B cell (primary cell): Measurements from ENCODE around the gene SHB. TPM values are rescaled to one million over a fixed set of nuclear protein-coding genes. Genes with fewer than 3 reads are reported as not detected.

Experiments
- ATAC-seq: fragments of 200-7000 bp; cut with Tn5 transposase; one replicate; pipeline ENCODE4 v1.10.0; 2021; ENCODE audit warnings: low read depth, mild to moderate bottlenecking, moderate number of reproducible peaks, moderate library complexity
- CTCF ChIA-PET: fragments of 350-600 bp; sonication (Branson Sonifier 250); formaldehyde crosslinking; loops from one replicate; lab custom pipeline; 2021; ENCODE audit warnings: antibody characterized with exemption, inconsistent platforms; lab: Charles Lee
- POLR2A ChIA-PET: fragments of 350-600 bp; sonication (Branson Sonifier 250); formaldehyde crosslinking; loops from one replicate; lab custom pipeline; 2021; ENCODE audit warnings: antibody characterized with exemption; lab: Charles Lee
- DNase-seq: peaks from one replicate; pipeline ENCODE4 v3.0.0; 2013
- H2AFZ ChIP-seq: 2 replicates; pipeline ENCODE4 v1.6.1; 2012; ENCODE audit warnings: mild to moderate bottlenecking, low read depth, low read length; ENCODE audit not compliant: insufficient read depth, poor library complexity, severe bottlenecking
- H3K27ac ChIP-seq, 2 donors: 1 replicate in 1 of 2; 2 replicates in 1 of 2; pipeline ENCODE4 v1.5.1; 2012 to 2013; ENCODE audit warnings: low read length in 2 of 2, mild to moderate bottlenecking in 2 of 2, moderate library complexity in 1 of 2
- H3K27me3 ChIP-seq, 4 experiments: fragments of 200-600 bp in 1 of 4; sonication (generic) in 1 of 4; replicated peaks in 1 of 4; 1 replicate in 2 of 4; 2 replicates in 2 of 4; pipeline versions ENCODE4 v1.6.1 to v1.7.0; 2013 to 2016; ENCODE audit warnings: low read length in 3 of 4, mild to moderate bottlenecking in 2 of 4, mixed read lengths in 1 of 4, moderate library complexity in 1 of 4; ENCODE audit not compliant: insufficient read depth in 4 of 4, control insufficient read depth in 3 of 4; ENCODE audit errors: control extremely low read depth in 1 of 4
- H3K36me3 ChIP-seq, 2 experiments: replicated peaks in 1 of 2; 1 replicate in 1 of 2; 2 replicates in 1 of 2; pipeline versions ENCODE4 v1.6.1 to v1.7.1; 2013; ENCODE audit warnings: low read length in 1 of 2; ENCODE audit not compliant: insufficient read depth in 2 of 2, control insufficient read depth in 1 of 2; ENCODE audit errors: control extremely low read depth in 1 of 2, extremely low read depth in 1 of 2
- H3K4me1 ChIP-seq, 2 donors: fragments of 200-600 bp in 1 of 2; sonication (generic) in 1 of 2; 1 replicate in 1 of 2; 2 replicates in 1 of 2; pipeline versions ENCODE4 v1.5.1 to v1.6.1; 2013 to 2017; ENCODE audit warnings: low read length in 2 of 2; ENCODE audit not compliant: control insufficient read depth in 2 of 2, insufficient read depth in 2 of 2
- H3K4me2 ChIP-seq: replicated peaks from 2 replicates; pipeline ENCODE3; 2012; ENCODE audit warnings: mild to moderate bottlenecking, low read depth, low read length; ENCODE audit not compliant: poor library complexity, severe bottlenecking
- H3K4me3 ChIP-seq, 5 experiments: fragments of 200-600 bp in 1 of 5; sonication (generic) in 1 of 5; 1 replicate in 3 of 5; 2 replicates in 2 of 5; pipeline versions ENCODE4 v1.5.1 to v1.7.0; 2011 to 2016; ENCODE audit warnings: low read length in 4 of 5, mild to moderate bottlenecking in 4 of 5, low read depth in 2 of 5, control low read depth in 1 of 5, moderate library complexity in 1 of 5; ENCODE audit not compliant: insufficient read depth in 1 of 5; ENCODE audit errors: control extremely low read depth in 1 of 5, extremely low read depth in 1 of 5
- H3K79me2 ChIP-seq: fragments of 200-600 bp; sonication (generic); one replicate; pipeline ENCODE4 v1.6.0; 2016; ENCODE audit warnings: low read length; ENCODE audit not compliant: control insufficient read depth, insufficient read depth
- H3K9ac ChIP-seq: fragments of 200-600 bp; sonication (generic); 2 replicates; pipeline ENCODE4 v1.6.1; 2017; ENCODE audit warnings: mild to moderate bottlenecking, low read length, moderate library complexity
- H3K9me3 ChIP-seq, 3 donors: one replicate each; pipeline versions ENCODE4 v1.6.1 to v1.7.1; 2013; ENCODE audit warnings: low read length in 2 of 3; ENCODE audit not compliant: control insufficient read depth in 2 of 3, insufficient read depth in 1 of 3; ENCODE audit errors: control extremely low read depth in 1 of 3
- H4K20me1 ChIP-seq: 2 replicates; pipeline ENCODE4 v1.6.0; 2012; ENCODE audit warnings: mild to moderate bottlenecking, low read length; ENCODE audit not compliant: insufficient read depth, control insufficient read depth, poor library complexity, severe bottlenecking
- H3K27ac Mint-ChIP-seq: one replicate; pipeline ENCODE4 v1.8.0; 2021; ENCODE audit warnings: mixed read lengths
- H3K27me3 Mint-ChIP-seq: one replicate; pipeline ENCODE4 v1.8.0; 2021; ENCODE audit warnings: mixed read lengths
- H3K4me1 Mint-ChIP-seq: one replicate; pipeline ENCODE4 v1.8.0; 2021; ENCODE audit warnings: mixed read lengths
- H3K4me3 Mint-ChIP-seq: one replicate; pipeline ENCODE4 v1.8.0; 2021; ENCODE audit warnings: mixed read lengths
- H3K9me3 Mint-ChIP-seq: one replicate; pipeline ENCODE4 v1.8.0; 2022; ENCODE audit warnings: mixed read lengths; ENCODE audit not compliant: insufficient read depth
- CTCF ChIP-seq: fragments of 200-600 bp; IDR thresholded peaks from one replicate; pipeline ENCODE4 v1.8.0; 2022; ENCODE audit warnings: antibody characterized with exemption, mild to moderate bottlenecking
- EZH2 ChIP-seq: IDR thresholded peaks from 2 replicates; pipeline ENCODE4 v1.6.1; 2012; ENCODE audit warnings: borderline replicate concordance, low read depth, mild to moderate bottlenecking, moderate library complexity, low read length; ENCODE audit not compliant: insufficient read depth, poor library complexity, severe bottlenecking
- WGBS: methylation state at CpG from one replicate; pipeline ENCODE4 v1.1.5; 2013; ENCODE audit warnings: missing lambda C conversion rate; ENCODE audit not compliant: insufficient coverage; 5-methylcytosine and 5-hydroxymethylcytosine counted together
- intact Hi-C: fragments of 100-400 bp; cut with micrococcal nuclease; formaldehyde crosslinking; loops from one replicate; pipeline ENCODE4 v1.10.0; 2022
- polyA plus RNA-seq: library from polyadenylated mRNA; depleted of rRNA; stranded (reverse); fragments of >200 nt; gene quantifications from 2 replicates; pipeline ENCODE4 v1.2.3, GENCODE V29; 2012
- total RNA-seq, 2 donors: library from RNA; stranded (reverse); fragments of 120-200 nt in 1 of 2; gene quantifications; 1 replicate in 1 of 2; 2 replicates in 1 of 2; pipeline versions ENCODE4 v1.2.3 to v1.2.4, GENCODE V29; 2013 to 2022

The SHB gene
- total and polyA plus RNA-seq, 2 donors (not counting 1 experiment from before 2014, with no cell fraction given): 0.06 to 1.9 TPM

GRCh38 chr9:38062498-38063362 lies 6.3 kb downstream of the SHB start:
- ChIA-PET CTCF (interaction anchor here (1.1 to 1.8 kb wide), 2 partner anchors 10 to 25 kb away, joined by 3 to 6 read pairs; no protein-coding TSS in a partner anchor), POLR2A (no interaction called here)
- Histone ChIP-seq H3K9me3 (peaks cover 0 to 14% (median 0%) of the 10 kb centered on the region in 3 donors), H3K4me3 (no peak overlapping the region), H3K79me2 (no peaks in the 10 kb centered on the region), H3K27ac (no peak overlapping the region), H3K36me3 (no peaks in the 10 kb centered on the region), H3K4me1 (peaks cover 19 to 20% of the 10 kb centered on the region in 2 donors), H3K9ac (no peak overlapping the region), H3K27me3 (peaks cover 0 to 47% (median 16%) of the 10 kb centered on the region in 4 experiments), H3K4me2 (no peak overlapping the region), H2AFZ (no peak overlapping the region), H4K20me1 (no peaks in the 10 kb centered on the region)
- peaks cover 26% of the 10 kb centered on the region for H3K4me1 Mint-ChIP-seq
- TF ChIP-seq CTCF (no peak), EZH2 (no peak)
- DNase-seq (no peak), ATAC-seq (no peak)
- H3K4me3 Mint-ChIP-seq: no peak overlapping the region
- no peaks in the 10 kb centered on the region for H3K9me3 Mint-ChIP-seq
- intact Hi-C loops: no loop called here
- 88% methylated on average over 4 of the region's 12 CpGs for WGBS
- H3K27ac Mint-ChIP-seq: no peak overlapping the region
- peaks cover 43% of the 10 kb centered on the region for H3K27me3 Mint-ChIP-seq

GRCh38 chr9:38062106-38062497 lies 6.9 kb downstream of the SHB start:
- no peaks in the 10 kb centered on the region for H3K79me2 ChIP-seq
- TF ChIP-seq EZH2: no peak
- no peak for TF ChIP-seq CTCF
- peaks cover 15 to 17% of the 10 kb centered on the region in 2 donors for H3K4me1 ChIP-seq
- no peaks in the 10 kb centered on the region for H3K9me3 Mint-ChIP-seq
- H3K36me3 ChIP-seq: no peaks in the 10 kb centered on the region
- no peaks in the 10 kb centered on the region for H4K20me1 ChIP-seq
- no peak for DNase-seq
- H3K4me3 ChIP-seq: no peak overlapping the region
- peaks cover 0 to 41% (median 13%) of the 10 kb centered on the region in 4 experiments for H3K27me3 ChIP-seq
- H3K4me2 ChIP-seq: no peak overlapping the region
- peaks cover 40% of the 10 kb centered on the region for H3K27me3 Mint-ChIP-seq
- peaks cover 0 to 8% (median 0%) of the 10 kb centered on the region in 3 donors for H3K9me3 ChIP-seq
- POLR2A ChIA-PET: no interaction called here
- no peak overlapping the region for H2AFZ ChIP-seq
- H3K4me3 Mint-ChIP-seq: no peak overlapping the region
- no peak for ATAC-seq
- H3K4me1 Mint-ChIP-seq: peaks cover 26% of the 10 kb centered on the region
- intact Hi-C loops: no loop called here
- WGBS: 100% methylated on average over 1 of the region's 3 CpGs
- CTCF ChIA-PET: no interaction called here
- no peak overlapping the region for H3K27ac Mint-ChIP-seq
- H3K9ac ChIP-seq: no peak overlapping the region
- no peak overlapping the region for H3K27ac ChIP-seq
